ENCODE results near the gene GMPS.
"Not testable (repeated sequence)": the region's sequence is repeated elsewhere in the genome, so short reads cannot be mapped to it uniquely, and the experiment has no call there.

Gene GMPS

GRCh38 chr3:155870133-155870944, at the start of gene GMPS:
Gene GMPS (plus strand): TSS chr3:155870650. CDS start chr3:155870871, 221 bp downstream.
- in situ Hi-C loops (cut with MboI; ENCODE audit: low sequenced_read_pairs): no loop called here

GRCh38 chr3:155828490-155829098, 41.9 kb upstream of the GMPS start:
- in situ Hi-C loops (cut with MboI; ENCODE audit: low sequenced_read_pairs): not testable (repeated sequence)

DNA sequence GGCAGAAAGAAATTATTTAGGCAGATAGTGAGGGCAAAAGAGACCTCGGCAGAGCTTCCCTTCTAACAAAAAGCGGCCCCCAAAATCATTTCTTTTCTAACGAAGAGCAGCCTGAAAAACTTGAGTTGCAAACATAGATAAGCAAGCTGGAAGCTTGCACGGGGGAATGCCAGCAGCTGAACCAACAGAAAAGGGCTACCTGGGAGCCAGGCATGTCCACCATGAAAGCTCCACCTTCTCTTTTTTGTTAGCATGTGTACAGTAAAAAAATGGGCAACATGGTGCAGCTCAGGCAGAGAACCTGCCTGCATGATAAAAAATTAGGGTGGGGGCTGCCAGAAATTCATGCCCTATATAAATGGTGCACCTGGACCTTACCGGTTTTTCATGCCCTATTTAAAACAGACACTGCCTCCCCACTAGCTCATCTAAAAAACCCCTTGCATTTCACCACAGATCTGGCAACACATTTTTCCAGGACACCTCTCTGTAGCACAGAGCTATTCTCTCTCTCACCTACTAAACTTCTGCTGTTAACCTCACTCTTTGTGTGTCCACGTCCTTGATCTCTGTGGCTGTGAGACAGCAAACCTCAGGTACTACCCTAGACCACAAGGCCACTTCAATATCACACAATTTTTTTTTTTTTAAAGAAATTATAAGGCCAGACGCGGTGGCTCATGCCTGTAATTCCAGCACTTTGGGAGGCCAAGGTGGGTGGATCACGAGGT, 34.9 kb upstream of the GMPS start:
- in situ Hi-C loops (cut with MboI; ENCODE audit: low sequenced_read_pairs): no loop called here

- in situ Hi-C loops (cut with MboI; ENCODE audit: low sequenced_read_pairs): no loop called here
Observed at GRCh38 chr3:155843569-155843968, 26.9 kb upstream of the GMPS start.

- in situ Hi-C loops (cut with MboI; ENCODE audit: low sequenced_read_pairs): no loop called here
Observed at GRCh38 chr3:155846119-155846518, 24.3 kb upstream of the GMPS start.

DNA sequence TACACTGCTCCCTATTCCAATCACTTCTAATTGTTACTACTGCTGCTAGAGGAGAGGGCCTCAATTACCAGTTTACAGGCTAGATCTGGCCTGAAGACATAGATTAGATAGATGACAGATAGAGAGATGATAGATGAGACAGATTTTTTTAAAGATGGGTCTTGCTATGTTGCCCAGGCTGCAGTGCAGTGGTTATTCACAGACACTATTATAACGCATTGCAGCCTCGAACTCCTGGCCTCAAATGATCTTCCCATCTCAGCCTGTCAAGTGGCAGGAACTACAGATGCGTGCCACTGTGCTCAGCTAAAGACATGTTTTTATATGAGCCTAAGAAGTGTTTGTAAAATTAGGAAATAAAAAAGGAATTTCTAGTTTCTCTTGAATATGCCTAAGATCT, 22.5 kb upstream of the GMPS start:
- in situ Hi-C loops (cut with MboI; ENCODE audit: low sequenced_read_pairs): no loop called here

GRCh38 chr3:155849404-155849803, 21.0 kb upstream of the GMPS start:
- in situ Hi-C loops (cut with MboI; ENCODE audit: low sequenced_read_pairs): not testable (repeated sequence)

GRCh38 chr3:155852341-155852740, 18.1 kb upstream of the GMPS start:
- in situ Hi-C loops (cut with MboI; ENCODE audit: low sequenced_read_pairs): no loop called here

GRCh38 chr3:155853214-155854140, 17.0 kb upstream of the GMPS start:
- in situ Hi-C loops (cut with MboI; ENCODE audit: low sequenced_read_pairs): no loop called here

GRCh38 chr3:155854141-155854940, 16.1 kb upstream of the GMPS start, which contains the start of gene SLC33A1:
Gene SLC33A1 (minus strand): TSS chr3:155854427. CDS start chr3:155853997, 430 bp downstream.
- in situ Hi-C loops (cut with MboI; ENCODE audit: low sequenced_read_pairs): no loop called here

DNA sequence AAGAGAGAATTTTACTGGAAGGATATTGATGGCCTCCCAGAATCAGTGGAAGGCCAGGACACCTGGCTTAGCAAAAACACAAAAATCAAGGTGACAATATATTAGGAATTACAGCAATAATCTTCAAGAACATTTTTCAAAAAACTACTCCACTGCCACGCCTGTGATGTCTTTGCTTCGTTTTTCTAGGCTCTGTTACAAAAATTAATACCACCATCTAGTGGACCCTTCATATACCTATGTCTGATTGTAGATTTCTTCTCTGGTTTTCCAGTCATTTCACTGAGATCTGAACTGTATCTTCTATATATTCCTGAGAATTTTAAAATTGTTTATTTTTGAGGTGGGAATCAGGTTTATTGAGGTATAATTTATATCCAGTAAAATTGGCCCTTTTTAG, 10.6 kb upstream of the GMPS start:
- in situ Hi-C loops (cut with MboI; ENCODE audit: low sequenced_read_pairs): no loop called here

GRCh38 chr3:155860424-155860823, 10.0 kb upstream of the GMPS start:
- in situ Hi-C loops (cut with MboI; ENCODE audit: low sequenced_read_pairs): not testable (repeated sequence)

GRCh38 chr3:155861476-155862183, 8.8 kb upstream of the GMPS start:
- in situ Hi-C loops (cut with MboI; ENCODE audit: low sequenced_read_pairs): no loop called here

GRCh38 chr3:155862290-155862982, 8.0 kb upstream of the GMPS start:
- in situ Hi-C loops (cut with MboI; ENCODE audit: low sequenced_read_pairs): not testable (repeated sequence)

GRCh38 chr3:155863072-155863784, 7.2 kb upstream of the GMPS start:
- in situ Hi-C loops (cut with MboI; ENCODE audit: low sequenced_read_pairs): no loop called here

DNA sequence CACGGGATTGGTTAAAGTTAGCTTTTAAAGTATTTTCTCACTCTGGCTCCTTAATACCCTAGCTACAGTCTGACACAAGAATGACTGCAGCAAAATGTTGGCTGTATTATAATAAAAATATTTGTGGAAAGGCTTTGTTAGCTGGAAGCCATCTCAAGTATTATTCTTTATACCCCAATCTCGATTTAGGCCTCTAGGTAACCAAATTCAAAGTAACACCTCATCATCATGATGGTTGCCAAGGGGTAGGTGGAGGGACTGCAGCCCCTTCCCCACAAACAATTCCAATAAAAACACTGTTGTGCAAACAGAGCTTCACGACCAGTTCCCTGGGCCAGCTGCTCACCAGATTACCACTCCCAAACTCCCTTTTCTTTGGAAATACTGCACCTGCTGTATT, 759 bp upstream of the GMPS start:
- in situ Hi-C loops (cut with MboI; ENCODE audit: low sequenced_read_pairs): no loop called here

- in situ Hi-C loops (cut with MboI; ENCODE audit: low sequenced_read_pairs): no loop called here
Observed at GRCh38 chr3:155870945-155871745, 695 bp downstream of the GMPS start.
